ENCODE results near the gene GDF9.

- TF ChIP-seq CTCF (conservative IDR thresholded peaks at IDR 0.05; ENCODE audit: low read length) = no peak
- TF ChIP-seq EZH2phosphoT487 (IDR thresholded peaks at IDR 0.05; ENCODE audit: borderline replicate concordance, low read depth, low read length) = no peak
Observed at GRCh38 chr5:132871459-132872284, 5.4 kb upstream of the GDF9 start.

Data from OCI-LY7 (cell line).